ENCODE data around the gene UBTF.

UBTF gene

GRCh38 chr17:44193326-44194084 is 26.0 kb downstream of the UBTF start:
- no peak for DNase-seq

DNA sequence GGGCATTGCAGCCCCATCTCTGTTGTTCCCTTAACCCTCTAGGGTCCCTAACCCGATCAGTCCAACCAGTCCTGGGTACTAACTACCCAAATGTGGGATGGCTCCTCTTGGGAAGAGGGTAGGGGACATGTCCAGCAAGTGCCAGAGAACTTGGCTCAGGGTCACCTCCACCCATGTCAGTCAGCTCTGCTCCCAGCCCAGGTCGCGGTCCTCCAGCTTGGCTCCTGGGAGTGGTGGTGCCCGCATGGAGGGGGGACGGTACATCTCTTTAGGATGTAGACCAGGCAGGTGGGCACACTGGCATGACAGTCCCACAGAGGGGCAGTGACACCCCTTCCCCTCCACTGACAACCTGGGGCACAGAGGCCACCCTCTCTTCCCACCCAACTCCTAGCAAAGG is 26.7 kb downstream of the UBTF start:
- DNase-seq = no peak

DNA sequence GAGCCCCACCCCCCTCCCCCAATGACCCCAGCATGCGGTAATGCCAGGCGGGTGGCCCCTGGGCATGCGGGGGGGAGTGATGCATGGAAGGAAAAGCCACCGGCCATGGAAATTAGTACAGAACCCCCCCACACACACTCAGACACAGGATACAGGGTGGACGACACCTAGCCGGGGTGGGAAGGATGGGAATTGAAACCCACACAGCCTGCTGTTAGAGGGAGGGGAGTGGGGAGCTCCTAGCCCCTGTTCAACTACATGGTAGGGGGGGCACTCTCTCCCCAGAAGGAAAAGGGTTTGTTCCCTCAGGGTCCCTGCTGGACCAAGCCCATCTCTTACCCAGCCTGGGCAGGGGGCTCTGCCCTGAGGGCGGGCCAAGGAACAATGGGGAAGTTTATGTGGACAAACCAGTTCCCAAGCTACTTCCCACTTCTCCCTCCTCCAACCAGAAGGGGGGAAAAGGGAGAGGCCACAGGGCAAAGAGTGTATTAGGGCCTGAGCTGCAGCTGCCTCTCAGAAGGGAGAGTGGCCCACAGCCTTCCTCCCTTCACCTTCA is 27.5 kb downstream of the UBTF start:
- DNase-seq = no peak

GRCh38 chr17:44191369-44191768 is 28.1 kb downstream of the UBTF start:
- DNase-seq = no peak

- DNase-seq = no peak
These were observed 29.0 kb downstream of the UBTF start for GRCh38 chr17:44190481-44190880.

GRCh38 chr17:44188576-44189403 is 30.7 kb downstream of the UBTF start:
- no peak for DNase-seq

- no peak for DNase-seq
These were observed 32.2 kb downstream of the UBTF start for GRCh38 chr17:44187131-44187899.

DNA sequence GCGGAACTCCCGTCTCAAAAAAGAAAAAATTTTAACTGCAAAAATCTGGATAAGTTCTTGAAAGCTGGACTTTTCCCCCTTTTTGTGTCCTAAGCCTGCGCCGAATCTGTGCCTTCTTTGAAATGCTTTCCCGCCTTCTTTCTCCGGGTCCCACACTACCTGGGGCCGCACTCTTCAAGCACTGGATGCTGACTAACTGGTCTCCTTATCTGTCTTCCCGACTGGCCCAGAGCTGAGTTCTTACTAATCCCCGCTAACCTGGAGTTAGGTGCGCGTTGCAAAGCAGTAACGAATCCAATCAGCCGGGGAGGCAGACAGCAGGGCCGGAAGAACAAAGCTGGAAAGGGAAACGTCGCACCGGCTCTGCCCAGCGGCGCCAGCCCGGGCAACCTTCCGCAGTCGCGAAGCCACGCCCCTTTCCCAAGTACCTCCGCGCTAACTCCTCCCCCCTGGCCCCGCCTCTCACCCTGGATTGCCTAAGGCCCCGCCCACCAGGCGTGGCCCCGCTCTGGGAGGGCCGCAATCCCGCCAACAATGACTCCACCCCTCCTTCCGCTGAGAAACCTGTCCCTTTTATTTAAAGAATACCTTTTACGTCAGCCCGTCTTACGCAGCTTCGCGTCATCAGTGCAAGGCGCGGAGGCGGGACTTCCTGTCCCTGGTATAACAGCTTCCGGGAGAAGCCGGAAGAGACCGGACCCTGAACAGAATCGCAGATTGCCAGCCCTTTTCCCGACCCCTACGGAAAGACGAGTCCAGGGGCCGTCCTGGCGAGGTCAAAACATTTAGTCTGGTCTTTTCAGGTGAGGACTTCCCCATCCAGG is 33.0 kb downstream of the UBTF start, which contains the start of gene TMUB2:
Gene TMUB2 (plus strand): TSS at position 666 of the 824 bp plus-strand sequence. CDS start 737 bp downstream, outside the sequence.
- DNase-seq = peak; percentile 100

DNA sequence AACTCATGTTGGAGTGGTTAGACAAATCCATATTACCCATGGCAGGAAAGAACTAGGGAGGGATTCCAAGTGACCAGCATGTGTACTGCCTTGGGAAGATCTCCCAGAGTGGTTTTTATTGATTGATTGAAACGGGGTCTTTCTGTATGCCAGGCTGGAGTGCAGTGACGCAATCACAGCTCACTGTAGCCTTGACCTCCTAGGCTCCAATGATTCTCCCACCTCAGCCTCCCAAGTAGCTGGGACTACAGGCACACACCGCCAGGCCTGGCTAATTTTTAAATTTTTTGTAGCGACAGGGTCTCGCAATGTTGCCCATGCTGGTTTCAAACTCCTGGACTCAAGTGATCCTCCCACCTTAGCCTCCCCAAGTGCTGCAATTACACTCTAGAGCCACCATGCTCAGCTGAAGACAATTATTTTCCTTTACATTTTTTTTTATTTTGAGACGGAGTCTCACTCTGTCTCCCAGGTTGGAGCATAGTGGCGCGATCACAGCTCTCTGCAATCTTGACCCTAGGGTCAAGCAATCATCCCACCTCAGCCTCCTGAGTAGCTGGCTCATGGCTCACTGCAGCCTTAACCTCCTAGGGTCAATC is 35.2 kb downstream of the UBTF start:
- DNase-seq = no peak

DNA sequence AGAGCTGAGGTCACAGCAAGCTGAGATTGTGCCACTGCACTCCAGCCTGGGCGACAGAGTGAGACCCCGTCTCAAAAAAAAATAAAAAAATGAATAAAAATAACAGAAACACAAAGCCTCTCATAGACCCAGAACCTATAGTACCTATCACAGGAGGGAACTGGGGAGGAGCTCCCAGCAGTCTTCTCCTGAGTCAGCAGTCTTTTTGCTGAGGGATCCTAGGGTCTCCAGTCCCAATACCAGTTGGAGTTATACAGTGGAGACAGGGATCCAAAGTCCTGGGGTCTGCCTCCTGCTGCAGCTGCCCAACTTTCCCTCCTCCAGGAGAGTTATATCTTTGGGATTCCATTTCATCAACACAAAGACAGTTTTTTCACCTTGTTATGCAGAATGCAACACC is 36.5 kb downstream of the UBTF start:
- DNase-seq = no peak

GRCh38 chr17:44178133-44178532 is 41.3 kb downstream of the UBTF start:
- no peak for DNase-seq

DNA sequence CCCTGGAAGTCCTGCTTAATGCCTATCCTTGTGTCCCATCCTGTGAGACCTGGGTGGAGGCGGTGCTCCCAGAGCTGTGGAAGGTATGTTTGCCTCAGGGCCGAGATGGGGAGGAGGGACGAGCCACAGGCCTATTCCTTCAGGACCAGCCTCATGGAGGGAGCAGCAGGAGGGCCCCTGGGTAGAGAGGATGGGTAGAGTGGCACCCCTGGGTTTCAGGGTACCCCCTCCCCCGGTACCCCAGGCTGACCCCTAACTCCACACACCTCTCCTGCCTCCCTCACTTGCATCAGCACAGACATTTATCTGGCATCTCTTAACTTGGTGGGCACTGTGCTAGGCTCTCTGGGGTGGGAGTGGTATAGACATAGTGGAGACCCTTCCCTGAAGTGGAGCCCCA is 41.8 kb downstream of the UBTF start:
- no peak for DNase-seq

DNA sequence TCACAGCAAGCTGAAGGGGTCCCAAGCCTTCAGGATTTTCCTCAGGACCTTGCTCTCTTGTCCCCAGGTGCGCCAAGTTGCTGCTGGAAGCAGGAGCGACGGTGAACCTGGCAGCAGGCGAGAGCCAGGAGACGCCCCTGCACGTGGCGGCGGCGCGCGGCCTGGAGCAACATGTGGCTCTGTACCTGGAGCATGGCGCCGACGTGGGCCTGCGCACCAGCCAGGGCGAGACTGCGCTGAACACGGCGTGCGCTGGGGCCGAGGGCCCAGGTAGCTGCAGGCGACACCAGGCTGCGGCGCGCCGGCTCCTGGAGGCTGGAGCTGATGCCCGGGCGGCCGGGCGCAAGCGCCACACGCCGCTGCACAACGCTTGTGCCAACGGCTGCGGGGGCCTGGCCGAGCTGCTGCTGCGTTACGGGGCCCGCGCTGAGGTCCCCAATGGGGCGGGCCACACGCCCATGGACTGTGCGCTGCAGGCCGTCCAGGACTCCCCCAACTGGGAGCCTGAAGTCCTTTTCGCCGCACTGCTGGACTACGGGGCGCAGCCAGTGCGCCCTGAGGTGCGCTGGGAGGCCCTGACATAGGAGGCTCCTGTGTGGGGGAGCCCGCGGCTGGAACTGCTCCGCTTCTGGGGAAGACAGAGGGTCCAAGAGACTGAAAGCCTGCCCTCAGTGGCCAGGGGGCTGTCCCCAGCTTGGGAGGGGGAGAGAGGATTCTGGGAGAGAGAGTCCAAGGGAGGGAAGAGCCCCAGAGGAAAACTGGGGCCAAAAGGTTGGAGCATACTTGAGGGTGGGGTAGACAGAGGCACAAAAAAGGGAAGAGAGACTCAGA is 42.6 kb downstream of the UBTF start:
- DNase-seq = no peak

DNA sequence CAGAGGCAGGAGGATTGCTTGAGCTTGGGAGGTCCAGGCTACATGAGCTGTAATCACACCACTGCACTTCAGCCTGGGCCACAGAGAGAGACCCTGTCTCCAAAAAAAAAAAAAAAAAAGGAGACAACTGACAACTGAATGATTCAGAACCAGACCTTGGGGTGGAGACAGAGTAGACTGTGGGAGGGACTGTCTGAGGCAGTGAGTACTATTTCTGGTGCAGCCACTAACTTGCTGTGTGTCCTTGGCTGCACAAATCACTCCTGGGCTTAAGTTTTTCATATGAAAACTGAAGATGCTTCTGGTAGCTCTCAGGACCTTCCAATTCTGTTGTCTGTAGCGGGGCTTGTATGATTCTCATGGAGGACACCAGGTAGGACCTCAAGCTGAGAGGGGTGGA is 43.2 kb downstream of the UBTF start:
- no peak for DNase-seq

DNA sequence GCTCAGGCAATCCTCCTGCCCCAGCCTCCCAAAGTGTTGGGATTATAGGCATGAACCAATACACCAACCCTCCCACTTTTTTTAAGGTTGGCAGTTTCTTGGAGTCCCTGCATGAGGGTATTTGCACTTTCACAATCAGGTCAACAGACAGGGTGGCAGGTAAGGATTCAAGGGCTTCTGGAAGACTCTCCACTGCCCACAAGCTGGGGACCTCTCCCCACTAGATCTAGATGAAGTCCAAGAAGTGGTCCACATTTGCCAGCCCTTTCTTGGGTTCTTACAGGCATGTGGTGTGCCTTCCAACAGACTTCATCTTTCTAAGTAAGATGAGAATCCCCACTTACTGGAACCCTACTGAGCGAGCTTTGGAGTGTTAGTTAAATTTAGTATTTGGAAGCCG is 45.0 kb downstream of the UBTF start:
- no peak for DNase-seq

DNA sequence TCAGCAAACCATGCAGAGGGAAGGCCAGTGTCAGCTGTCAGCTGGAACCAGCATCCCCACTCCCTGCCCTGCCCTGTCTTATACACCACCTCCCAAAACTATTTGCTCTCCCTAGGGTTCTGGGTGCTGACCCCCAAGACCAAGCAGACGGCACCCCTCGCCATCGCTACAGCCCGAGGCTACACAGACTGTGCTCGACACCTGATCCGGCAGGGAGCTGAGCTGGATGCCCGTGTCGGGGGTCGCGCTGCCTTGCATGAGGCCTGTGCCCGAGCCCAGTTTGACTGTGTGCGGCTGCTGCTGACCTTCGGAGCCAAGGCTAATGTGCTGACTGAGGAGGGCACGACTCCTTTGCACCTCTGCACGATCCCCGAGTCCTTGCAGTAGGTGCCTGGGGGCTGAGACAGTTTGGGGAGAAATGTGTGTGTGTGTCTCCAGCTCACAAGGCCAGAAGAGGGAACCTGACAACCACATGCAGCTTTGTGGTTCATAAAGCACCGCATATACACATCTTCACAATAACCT is 47.5 kb downstream of the UBTF start:
- DNase-seq = no peak

DNA sequence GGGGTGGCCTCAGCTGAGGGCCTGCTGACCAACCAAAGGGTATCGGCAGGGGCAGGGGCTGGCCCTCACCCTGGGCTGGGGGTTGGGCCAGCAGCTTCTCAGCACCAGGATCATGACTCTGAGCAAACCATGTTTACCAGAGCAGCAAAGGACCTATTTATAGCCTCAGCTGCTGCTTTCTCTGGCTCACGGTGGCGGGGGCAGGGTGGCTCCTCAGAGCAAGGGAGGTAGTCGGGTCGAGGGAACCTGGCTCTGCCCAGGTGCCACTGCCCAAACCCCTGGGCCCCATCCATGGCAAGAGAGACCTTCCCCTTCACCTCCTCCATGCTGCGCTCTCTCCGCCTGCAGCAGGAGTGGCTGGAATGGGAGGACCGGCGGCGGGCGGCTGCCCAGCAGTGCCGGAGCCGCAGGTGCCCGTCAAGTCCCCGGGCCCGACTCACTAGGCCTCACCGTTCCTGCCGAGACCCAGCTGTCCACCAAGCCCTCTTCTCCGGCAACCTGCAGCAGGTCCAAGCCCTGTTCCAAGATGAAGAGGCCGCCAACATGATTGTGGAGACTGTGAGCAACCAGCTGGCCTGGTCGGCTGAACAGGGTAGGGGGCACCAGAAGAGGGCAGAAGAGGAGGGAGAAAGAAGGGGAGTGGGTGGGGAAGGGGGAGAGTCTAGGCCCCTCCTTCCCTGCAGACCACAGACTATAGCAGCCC is 48.8 kb downstream of the UBTF start, which contains the start of gene ASB16:
Gene ASB16 (plus strand): TSS at position 206 of the 703 bp plus-strand sequence. CDS start 86 bp downstream, at position 292.
- no peak for DNase-seq

DNA sequence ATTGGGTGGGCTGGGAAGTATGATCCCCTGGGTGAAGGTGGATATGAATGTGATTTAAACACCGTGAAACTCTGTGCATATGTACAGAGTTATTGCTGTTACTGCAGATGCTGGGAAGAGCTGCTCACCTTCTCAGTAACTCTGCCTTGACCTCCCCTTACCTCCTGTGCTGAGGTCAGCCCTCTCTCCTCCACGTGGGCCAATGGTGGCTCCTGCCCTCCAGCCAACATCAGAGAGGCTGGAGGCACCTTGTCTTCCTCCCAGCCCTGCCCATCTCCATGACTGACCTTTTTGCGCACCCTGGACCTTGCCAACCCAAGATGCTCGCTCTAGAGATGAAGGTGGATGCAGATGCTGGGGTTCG is 49.4 kb downstream of the UBTF start:
- DNase-seq = no peak

GRCh38 chr17:44167181-44167861 is 52.2 kb downstream of the UBTF start:
- no peak for DNase-seq
